ENCODE measurements around the gene IMMP1L.

IMMP1L gene

DNA sequence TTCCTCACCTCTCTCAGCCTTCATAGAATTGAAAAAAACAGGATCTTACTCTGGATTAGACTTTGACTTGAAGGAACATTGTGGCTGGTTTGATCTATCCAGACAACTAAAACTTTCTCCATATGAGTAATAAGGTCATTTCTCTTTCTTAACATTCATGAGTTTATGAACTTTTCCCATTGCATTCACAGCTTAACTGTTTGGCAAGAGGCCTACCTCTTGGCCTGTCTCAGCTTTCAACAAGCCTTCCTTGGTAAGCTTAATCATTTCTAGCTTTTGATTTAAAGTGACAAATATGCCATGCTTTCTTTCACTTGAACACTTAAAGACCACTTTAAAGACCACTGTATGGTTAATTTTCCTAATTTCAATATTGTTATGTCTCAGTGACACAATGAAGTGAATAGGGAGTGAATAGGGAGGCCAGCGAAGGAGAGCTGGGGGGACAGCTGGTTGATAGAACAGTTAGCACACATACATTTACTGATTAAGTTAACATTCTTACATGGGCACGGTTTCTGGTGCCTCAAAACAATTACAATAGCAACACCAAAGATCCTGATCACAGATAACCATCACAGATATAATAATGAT is 17.0 kb downstream of the IMMP1L start:
- TF ChIP-seq, protein P1, sequence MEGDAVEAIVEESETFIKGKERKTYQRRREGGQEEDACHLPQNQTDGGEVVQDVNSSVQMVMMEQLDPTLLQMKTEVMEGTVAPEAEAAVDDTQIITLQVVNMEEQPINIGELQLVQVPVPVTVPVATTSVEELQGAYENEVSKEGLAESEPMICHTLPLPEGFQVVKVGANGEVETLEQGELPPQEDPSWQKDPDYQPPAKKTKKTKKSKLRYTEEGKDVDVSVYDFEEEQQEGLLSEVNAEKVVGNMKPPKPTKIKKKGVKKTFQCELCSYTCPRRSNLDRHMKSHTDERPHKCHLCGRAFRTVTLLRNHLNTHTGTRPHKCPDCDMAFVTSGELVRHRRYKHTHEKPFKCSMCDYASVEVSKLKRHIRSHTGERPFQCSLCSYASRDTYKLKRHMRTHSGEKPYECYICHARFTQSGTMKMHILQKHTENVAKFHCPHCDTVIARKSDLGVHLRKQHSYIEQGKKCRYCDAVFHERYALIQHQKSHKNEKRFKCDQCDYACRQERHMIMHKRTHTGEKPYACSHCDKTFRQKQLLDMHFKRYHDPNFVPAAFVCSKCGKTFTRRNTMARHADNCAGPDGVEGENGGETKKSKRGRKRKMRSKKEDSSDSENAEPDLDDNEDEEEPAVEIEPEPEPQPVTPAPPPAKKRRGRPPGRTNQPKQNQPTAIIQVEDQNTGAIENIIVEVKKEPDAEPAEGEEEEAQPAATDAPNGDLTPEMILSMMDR (conservative IDR thresholded peaks at IDR 0.05), result no peak

DNA sequence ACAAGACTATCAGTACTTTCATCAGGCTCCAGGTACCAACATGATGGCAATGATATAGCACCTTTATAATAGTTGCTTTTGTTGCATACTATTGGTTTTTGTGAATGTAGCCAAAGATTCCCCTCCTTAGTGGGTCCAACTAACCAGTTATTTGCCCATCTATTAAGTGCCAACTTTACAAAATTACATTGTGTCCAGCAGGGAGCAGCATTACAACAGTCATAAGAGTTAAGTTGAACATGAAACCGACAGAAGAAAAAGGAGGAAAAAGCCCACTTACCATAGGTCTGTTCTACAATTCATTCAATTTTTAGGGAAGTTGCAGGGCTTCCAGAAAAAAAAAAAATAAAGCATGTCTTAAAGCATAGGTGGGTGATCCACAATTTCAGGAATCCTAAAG is 21.6 kb downstream of the IMMP1L start:
- TF ChIP-seq, protein P1 (conservative IDR thresholded peaks at IDR 0.05), result peak; percentile 62
- no peak overlapping the region for H3K27ac ChIP-seq

More for the DNA sequence above, 17.0 kb downstream of the IMMP1L start:
- H3K27ac ChIP-seq, result no peak overlapping the region

DNA sequence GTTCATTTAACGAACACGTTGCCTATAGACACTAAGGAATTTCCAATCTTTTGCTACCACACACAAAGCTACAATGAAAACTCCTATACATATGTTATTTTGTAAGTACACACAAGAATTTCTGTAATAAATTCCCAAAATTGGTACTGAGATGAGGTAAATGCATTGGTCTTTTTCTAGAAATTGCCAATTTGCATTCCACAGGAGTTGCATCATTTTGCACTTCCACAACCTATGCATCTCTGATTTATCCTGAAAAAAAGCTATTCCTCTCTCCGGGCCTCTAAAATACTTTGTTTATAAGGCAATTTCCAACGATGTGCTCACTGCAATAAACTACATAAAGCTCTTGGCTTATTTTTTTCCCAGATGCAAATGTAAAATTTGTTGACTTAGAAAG is 24.9 kb downstream of the IMMP1L start:
- TF ChIP-seq, protein P1 (conservative IDR thresholded peaks at IDR 0.05), result no peak
- no peak overlapping the region for H3K27ac ChIP-seq

DNA sequence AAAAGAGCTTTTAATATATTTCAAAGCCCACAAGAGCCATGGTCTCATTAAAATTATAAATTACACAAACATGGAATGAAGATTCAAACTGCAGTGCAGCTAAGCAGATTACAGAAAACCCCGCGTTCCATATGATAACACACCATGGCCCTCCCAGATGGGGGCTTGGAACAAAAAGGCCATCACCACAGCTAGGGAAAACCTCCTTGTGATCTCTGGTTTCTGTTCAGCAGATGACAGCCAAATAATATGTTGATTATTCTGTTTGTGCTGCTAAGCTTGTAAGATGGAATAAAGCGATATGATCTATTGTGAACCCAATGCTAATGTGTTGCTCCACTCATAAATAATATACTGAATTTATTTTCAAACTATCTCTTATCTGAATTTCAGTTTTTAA is 28.5 kb downstream of the IMMP1L start:
- H3K27ac ChIP-seq, result no peak overlapping the region
- TF ChIP-seq, protein P1 (conservative IDR thresholded peaks at IDR 0.05), result no peak

DNA sequence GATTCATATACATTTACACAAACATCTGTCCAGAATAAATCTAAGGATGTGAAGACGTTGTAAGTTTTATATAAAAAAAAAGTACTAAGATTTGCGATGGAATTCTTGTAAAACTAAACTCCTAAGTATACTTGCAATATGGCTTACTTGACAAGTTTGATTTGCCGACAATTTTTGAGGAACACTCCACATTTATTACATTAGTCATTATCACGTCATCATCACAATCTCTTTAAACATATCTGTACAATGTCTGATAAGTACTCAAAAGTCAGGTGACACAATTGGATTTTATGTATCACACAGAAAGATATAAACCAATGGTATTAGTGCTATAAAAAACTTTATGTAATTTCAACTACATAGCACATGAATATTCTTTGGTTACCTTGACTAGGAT is 30.4 kb downstream of the IMMP1L start:
- no peak overlapping the region for H3K27ac ChIP-seq
- TF ChIP-seq, protein P1 (conservative IDR thresholded peaks at IDR 0.05), result no peak

DNA sequence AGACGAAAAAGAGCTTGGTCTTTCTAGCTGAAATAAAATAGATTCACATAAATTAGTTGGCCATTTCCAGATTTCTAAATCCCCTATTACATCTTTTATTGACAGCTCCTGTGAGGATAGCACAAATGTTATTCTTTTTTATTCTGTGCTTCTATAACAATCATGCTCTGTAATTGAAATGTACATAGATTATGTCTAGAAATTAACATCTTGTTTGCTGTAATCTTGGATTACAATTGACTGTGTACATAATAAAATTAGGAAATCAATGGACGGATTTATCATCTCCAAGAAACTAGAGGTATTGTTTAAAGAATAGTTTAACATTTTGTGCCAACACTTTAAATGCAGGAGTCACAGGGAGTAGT is 31.2 kb downstream of the IMMP1L start:
- TF ChIP-seq, protein P1 (conservative IDR thresholded peaks at IDR 0.05), result no peak
- H3K27ac ChIP-seq, result no peak overlapping the region

DNA sequence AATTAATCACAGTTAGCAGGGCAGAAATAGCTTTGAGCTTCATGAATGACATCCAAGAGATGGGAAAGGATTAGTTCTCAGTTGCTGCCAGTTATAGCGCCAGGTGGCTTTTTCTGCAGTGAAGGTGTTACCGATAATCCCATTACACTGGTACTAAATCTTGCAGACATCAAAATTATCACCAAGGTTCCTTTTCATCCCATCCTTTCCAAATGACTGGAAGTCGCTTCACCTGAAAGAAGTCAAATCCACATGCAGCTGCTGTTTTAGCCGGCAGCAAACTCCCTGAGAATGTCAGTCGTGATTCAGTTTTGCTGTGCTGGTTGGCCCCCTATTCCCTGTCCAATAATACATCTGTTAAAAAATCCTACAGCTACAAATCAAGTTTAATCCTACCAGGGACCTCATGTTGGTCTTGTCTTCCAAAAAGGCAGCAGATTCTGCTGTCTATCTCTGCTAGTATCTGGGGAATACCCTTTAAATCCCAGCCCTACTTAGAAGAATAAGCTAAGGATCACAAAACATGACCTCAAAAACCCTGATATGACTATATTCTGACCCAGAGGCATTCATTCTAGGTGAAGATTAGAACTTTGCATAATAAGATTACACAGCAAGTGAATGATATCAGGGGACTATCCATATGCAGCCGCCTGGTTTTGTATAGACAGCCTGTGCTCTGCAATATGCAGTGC is 31.7 kb downstream of the IMMP1L start:
- no peak overlapping the region for H3K27ac ChIP-seq
- TF ChIP-seq, protein P1 (conservative IDR thresholded peaks at IDR 0.05), result no peak

All from VCaP (cell line).